Lower leg skin (tissue), 3 donors: ENCODE measurements around the gene RSPH4A.

Source experiments
- CTCF ChIP-seq, 3 donors: fragments of 450-650 bp; IDR thresholded peaks; one replicate each; pipeline ENCODE4 v1.5.1; 2016; ENCODE audit warnings: antibody characterized with exemption in 3 of 3, mild to moderate bottlenecking in 3 of 3, moderate library complexity in 2 of 3
- POLR2A ChIP-seq, 2 donors: fragments of 450-650 bp; IDR thresholded peaks; one replicate each; pipeline ENCODE4 v1.6.1; 2016 to 2017; ENCODE audit warnings: antibody characterized with exemption in 2 of 2, mild to moderate bottlenecking in 1 of 2, moderate library complexity in 1 of 2

GRCh38 chr6:116667623-116668022, 51.3 kb downstream of the RSPH4A start:
- TF ChIP-seq POLR2A (IDR thresholded peaks at IDR 0.05) (no peak), CTCF (IDR thresholded peaks at IDR 0.05) (no peak)
